H9 (cell line): Measurements from ENCODE around the gene CCDC85A. TPM values are rescaled to one million over a fixed set of nuclear protein-coding genes. Genes with fewer than 3 reads are reported as not detected.

ENCODE experiments used
- DNase-seq: peaks from one replicate; pipeline ENCODE4 v3.0.0-alpha.2; 2017
- H2AFZ ChIP-seq: one replicate; pipeline ENCODE4 v1.6.1; 2013; ENCODE audit warnings: mild to moderate bottlenecking, low read length, control low read depth, moderate library complexity
- H2AK5ac ChIP-seq: 2 replicates; pipeline ENCODE4 v1.6.1; 2013; ENCODE audit warnings: low read length, control low read depth, mixed read lengths; ENCODE audit not compliant: insufficient read length
- H2BK120ac ChIP-seq: one replicate; pipeline ENCODE4 v1.6.1; 2013; ENCODE audit warnings: low read depth, mild to moderate bottlenecking, low read length, control low read depth, inconsistent platforms; ENCODE audit not compliant: poor library complexity, severe bottlenecking
- H2BK12ac ChIP-seq: 2 replicates; pipeline ENCODE4 v1.6.1; 2013; ENCODE audit warnings: low read length, control low read depth, mixed read lengths, low read depth; ENCODE audit not compliant: insufficient read length
- H2BK15ac ChIP-seq: 2 replicates; pipeline ENCODE4 v1.6.1; 2013; ENCODE audit warnings: low read depth, low read length, control low read depth
- H2BK20ac ChIP-seq: one replicate; pipeline ENCODE4 v1.6.1; 2013; ENCODE audit warnings: low read depth, mild to moderate bottlenecking, low read length, control low read depth, inconsistent platforms; ENCODE audit not compliant: poor library complexity, severe bottlenecking
- H2BK5ac ChIP-seq: 2 replicates; pipeline ENCODE4 v1.6.1; 2013; ENCODE audit warnings: low read length, control low read depth, mixed read lengths; ENCODE audit not compliant: insufficient read length
- H3K14ac ChIP-seq: 2 replicates; pipeline ENCODE4 v1.6.1; 2013; ENCODE audit warnings: low read length, control low read depth; ENCODE audit not compliant: insufficient read depth
- H3K18ac ChIP-seq: 2 replicates; pipeline ENCODE4 v1.6.1; 2013; ENCODE audit warnings: low read depth, mild to moderate bottlenecking, mixed read lengths, low read length, control low read depth; ENCODE audit not compliant: insufficient read length
- H3K23ac ChIP-seq: 2 replicates; pipeline ENCODE4 v1.6.1; 2013; ENCODE audit warnings: low read length, control low read depth, mixed read lengths, low read depth; ENCODE audit not compliant: insufficient read length
- H3K23me2 ChIP-seq: 2 replicates; pipeline ENCODE4 v1.6.1; 2013; ENCODE audit warnings: low read depth, mild to moderate bottlenecking, mixed read lengths, low read length, control low read depth; ENCODE audit not compliant: insufficient read length, poor library complexity, severe bottlenecking
- H3K27ac ChIP-seq: 2 replicates; pipeline ENCODE4 v1.5.1; 2013; ENCODE audit warnings: low read length, control low read depth, mixed read lengths, low read depth; ENCODE audit not compliant: insufficient read length
- H3K27me3 ChIP-seq: 2 replicates; pipeline ENCODE4 v1.6.1; 2013; ENCODE audit warnings: low read length, control low read depth, inconsistent platforms; ENCODE audit not compliant: insufficient read depth
- H3K4ac ChIP-seq: 2 replicates; pipeline ENCODE4 v1.6.1; 2013; ENCODE audit warnings: low read depth, mild to moderate bottlenecking, control low read depth, inconsistent platforms, low read length, moderate library complexity
- H3K4me1 ChIP-seq: 2 replicates; pipeline ENCODE4 v1.6.1; 2013; ENCODE audit warnings: low read length, control low read depth, inconsistent platforms; ENCODE audit not compliant: insufficient read depth
- H3K4me2 ChIP-seq: 2 replicates; pipeline ENCODE4 v1.6.1; 2013; ENCODE audit warnings: low read length, control low read depth, mixed read lengths; ENCODE audit not compliant: insufficient read length, insufficient read depth
- H3K56ac ChIP-seq: 2 replicates; pipeline ENCODE4 v1.6.1; 2013; ENCODE audit warnings: low read depth, mild to moderate bottlenecking, mixed read lengths, low read length, control low read depth; ENCODE audit not compliant: insufficient read length
- H3K79me1 ChIP-seq: 2 replicates; pipeline ENCODE4 v1.6.1; 2013; ENCODE audit warnings: low read depth, mild to moderate bottlenecking, moderate library complexity, low read length, control low read depth, inconsistent platforms; ENCODE audit not compliant: insufficient read depth, poor library complexity, severe bottlenecking
- H3K79me2 ChIP-seq: 2 replicates; pipeline ENCODE4 v1.6.1; 2013; ENCODE audit warnings: low read length, control low read depth, inconsistent platforms; ENCODE audit not compliant: insufficient read depth
- H3K9ac ChIP-seq: 2 replicates; pipeline ENCODE4 v1.6.1; 2013; ENCODE audit warnings: low read length, control low read depth, mixed read lengths; ENCODE audit not compliant: insufficient read length; ENCODE audit errors: extremely low read depth
- H3K9me3 ChIP-seq: one replicate; pipeline ENCODE4 v1.6.1; 2013; ENCODE audit warnings: low read depth, low read length, inconsistent platforms; ENCODE audit not compliant: control insufficient read depth
- H3T11ph ChIP-seq: one replicate; pipeline ENCODE4 v1.6.1; 2013; ENCODE audit warnings: mild to moderate bottlenecking, low read length, control low read depth, inconsistent platforms
- H4K20me1 ChIP-seq: one replicate; pipeline ENCODE4 v1.6.1; 2013; ENCODE audit not compliant: control insufficient read depth, insufficient read length, insufficient read depth
- H4K5ac ChIP-seq: 2 replicates; pipeline ENCODE4 v1.6.1; 2013; ENCODE audit warnings: low read depth, mild to moderate bottlenecking, mixed read lengths, low read length, control low read depth; ENCODE audit not compliant: insufficient read length
- H4K8ac ChIP-seq: replicated peaks from 2 replicates; pipeline ENCODE4 v1.6.1; 2013; ENCODE audit warnings: low read length, control low read depth, mixed read lengths, low read depth; ENCODE audit not compliant: insufficient read length
- H4K91ac ChIP-seq: 2 replicates; pipeline ENCODE4 v1.6.1; 2013; ENCODE audit warnings: low read depth, mild to moderate bottlenecking, moderate library complexity, mixed read lengths, low read length, control low read depth; ENCODE audit not compliant: insufficient read length
- H3K27ac Mint-ChIP-seq, 3 experiments: 2 replicates in 2 of 3; 3 replicates in 1 of 3; pipeline ENCODE4 v1.8.0; 2020 to 2021; ENCODE audit warnings: mixed read lengths in 3 of 3, mild to moderate bottlenecking in 1 of 3, moderate library complexity in 1 of 3
- H3K27me3 Mint-ChIP-seq: 2 replicates; pipeline ENCODE4 v1.8.0; 2021; ENCODE audit warnings: low read depth, mild to moderate bottlenecking, moderate library complexity, mixed read lengths
- H3K36me3 Mint-ChIP-seq, 3 experiments: 2 replicates in 2 of 3; 3 replicates in 1 of 3; pipeline ENCODE4 v1.8.0; 2020 to 2021; ENCODE audit warnings: low read depth in 3 of 3, mixed read lengths in 3 of 3; ENCODE audit not compliant: insufficient read depth in 1 of 3
- H3K4me1 Mint-ChIP-seq, 2 experiments: 2 replicates each; pipeline ENCODE4 v1.8.0; 2020; ENCODE audit warnings: mixed read lengths in 2 of 2
- H3K4me3 Mint-ChIP-seq, 2 experiments: 2 replicates in 1 of 2; 3 replicates in 1 of 2; pipeline ENCODE4 v1.8.0; 2020 to 2021; ENCODE audit warnings: mild to moderate bottlenecking in 2 of 2, mixed read lengths in 2 of 2, moderate library complexity in 1 of 2
- H3K9me3 Mint-ChIP-seq, 2 experiments: 2 replicates in 1 of 2; 3 replicates in 1 of 2; pipeline ENCODE4 v1.8.0; 2020; ENCODE audit warnings: mild to moderate bottlenecking in 2 of 2, mixed read lengths in 2 of 2, moderate library complexity in 1 of 2
- CTCF ChIP-seq: fragments of 200-600 bp; sonication (generic); conservative IDR thresholded peaks from 3 replicates; pipeline ENCODE4 v1.8.0; 2021; ENCODE audit warnings: antibody characterized with exemption, mild to moderate bottlenecking
- WGBS: extraction: QIAGEN DNeasy Blood & Tissue Kit; methylation state at CpG from one replicate; pipeline ENCODE4 v1.1.7; 2013; ENCODE audit warnings: missing lambda C conversion rate, low lambda C conversion rate, mixed read lengths; ENCODE audit not compliant: insufficient read length; ENCODE audit errors: extremely low coverage; 5-methylcytosine and 5-hydroxymethylcytosine counted together
- total RNA-seq: library from RNA; stranded (reverse); gene quantifications from 2 replicates; pipeline ENCODE4 v1.2.1, GENCODE V29; 2021

The CCDC85A gene
- total RNA-seq, 1 experiment from 2014 or later, result 0.17 TPM

- Histone ChIP-seq H3K56ac (no peak overlapping the region), H3T11ph (no peak overlapping the region), H4K5ac (no peak overlapping the region), H2AFZ (no peak overlapping the region), H3K27ac (no peak overlapping the region), H3K4me1 (no peaks in the 10 kb centered on the region), H3K79me1 (peaks cover 3% of the 10 kb centered on the region), H2BK5ac (no peak overlapping the region), H2BK120ac (no peak overlapping the region), H3K9ac (no peak overlapping the region), H3K4ac (no peak overlapping the region), H3K14ac (no peak overlapping the region), H3K79me2 (no peaks in the 10 kb centered on the region), H4K91ac (no peak overlapping the region), H4K8ac (no peak overlapping the region), H3K4me2 (no peak overlapping the region), H2BK15ac (no peak overlapping the region), H3K27me3 (no peaks in the 10 kb centered on the region), H3K23me2 (no peaks in the 10 kb centered on the region), H3K9me3 (no peaks in the 10 kb centered on the region), H3K23ac (no peak overlapping the region), H4K20me1 (no peaks in the 10 kb centered on the region), H2BK20ac (no peak overlapping the region), H2AK5ac (no peak overlapping the region), H2BK12ac (no peak overlapping the region), H3K18ac (no peak overlapping the region)
- TF ChIP-seq CTCF, result no peak
- no peaks in the 10 kb centered on the region; a peak in 1 of 5 replicates for H3K9me3 Mint-ChIP-seq
- no peak for DNase-seq
- no peaks in the 10 kb centered on the region for H3K4me1 Mint-ChIP-seq
- peaks cover 80% of the 10 kb centered on the region for H3K27me3 Mint-ChIP-seq
- H3K4me3 Mint-ChIP-seq, result no peak overlapping the region
- no CpG with 5 or more reads among the region's 3 CpGs for WGBS
- no peak overlapping the region for H3K27ac Mint-ChIP-seq
- peaks cover 0 to 9% (median 8%) of the 10 kb centered on the region in 3 experiments; a peak in 3 of 7 replicates for H3K36me3 Mint-ChIP-seq
Observed at GRCh38 chr2:56169521-56169920, 14.3 kb upstream of the CCDC85A start.
